Stimulated activated CD4-positive, alpha-beta T cell treated with anti-CD3 and anti-CD28 coated beads, Interleukin-4, amount 100 ng/mL, for 4 hours (primary cell): ENCODE data around the gene ALDH2.
"Not testable (repeated sequence)": the region's sequence is repeated elsewhere in the genome, so short reads cannot be mapped to it uniquely, and the experiment has no call there.

Experiments used
- DNase-seq, 2 experiments: peaks; one replicate each; pipeline ENCODE4 v3.0.0-alpha.2; 2020

ALDH2 gene

DNA sequence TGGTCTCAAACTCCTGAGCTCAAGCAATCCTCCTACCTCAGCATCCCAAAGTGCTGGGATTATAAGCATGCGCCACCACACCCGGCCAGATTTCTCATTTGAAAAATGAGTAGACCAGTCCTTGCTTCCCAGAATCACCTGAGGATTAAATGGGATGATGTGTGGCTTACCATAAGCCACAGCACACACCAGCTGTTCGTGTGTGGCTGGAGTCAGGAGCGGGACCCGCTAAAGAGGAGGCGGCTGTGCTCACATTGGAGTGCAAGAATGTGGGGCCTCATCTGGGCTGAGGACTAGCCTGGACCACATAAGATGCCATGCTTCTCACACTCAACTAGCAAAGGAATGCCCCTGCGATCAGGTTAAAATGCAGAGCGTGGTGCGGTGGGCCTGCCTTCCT, 6.7 kb upstream of the ALDH2 start:
- DNase-seq, result no peak

GRCh38 chr12:111761099-111761498, 5.6 kb upstream of the ALDH2 start:
- no peak for DNase-seq

DNA sequence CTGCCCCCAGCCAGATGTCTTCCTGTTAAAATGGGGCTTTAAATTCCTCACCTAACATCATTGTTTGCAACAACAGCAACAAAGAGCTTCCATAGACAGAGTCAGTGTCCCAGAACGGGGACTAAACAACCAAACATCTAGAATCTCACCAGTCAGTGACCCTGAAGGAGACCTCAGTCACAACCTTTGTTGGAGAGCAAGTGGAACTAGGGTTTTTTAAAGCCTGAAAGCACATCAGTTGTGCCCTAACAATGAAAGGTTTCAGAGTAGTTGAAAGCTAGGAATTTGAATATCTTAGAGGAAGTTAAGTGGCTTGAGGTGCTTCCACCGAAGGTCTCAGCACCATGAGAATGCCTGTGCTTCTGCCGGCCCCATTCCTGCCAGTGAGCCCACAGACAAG, 5.0 kb upstream of the ALDH2 start:
- DNase-seq, result no peak

- not testable (repeated sequence) for DNase-seq
Measured at GRCh38 chr12:111763552-111763951, 3.2 kb upstream of the ALDH2 start.

DNA sequence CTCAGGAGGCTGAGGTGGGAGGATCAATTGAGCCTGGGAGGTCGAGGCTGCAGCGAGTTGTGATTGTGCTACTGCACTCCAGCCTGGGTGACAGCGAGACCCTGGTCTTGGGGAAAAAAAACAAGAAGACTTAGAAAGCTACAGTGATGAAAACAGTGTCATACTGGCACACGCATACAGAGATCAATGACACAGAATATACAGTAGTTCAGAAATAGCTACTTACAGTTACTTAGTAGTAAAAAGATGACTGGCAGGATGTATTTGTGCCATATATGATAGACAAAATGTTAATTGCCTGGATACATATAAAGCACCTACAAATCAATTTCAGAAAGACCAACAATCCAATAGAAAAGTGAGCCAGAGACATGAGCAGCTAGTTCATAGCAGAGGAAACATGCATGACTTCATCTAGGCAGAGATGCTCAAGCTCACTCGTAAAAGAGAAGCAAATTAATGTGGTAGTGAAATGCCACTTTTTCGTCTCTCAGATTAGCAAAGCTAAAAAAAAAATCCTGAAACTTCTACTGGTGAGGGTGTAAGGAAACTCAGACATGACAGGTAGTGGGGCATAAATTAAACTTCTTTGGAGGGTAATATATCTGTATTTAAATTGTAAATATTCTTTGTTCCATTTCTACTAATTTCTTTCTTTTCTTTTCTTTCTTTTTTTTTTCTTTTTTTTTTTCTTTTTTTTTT, 2.5 kb upstream of the ALDH2 start:
- DNase-seq, result no peak

GRCh38 chr12:111767362-111768158, 827 bp downstream of the ALDH2 start:
- no peak for DNase-seq

DNA sequence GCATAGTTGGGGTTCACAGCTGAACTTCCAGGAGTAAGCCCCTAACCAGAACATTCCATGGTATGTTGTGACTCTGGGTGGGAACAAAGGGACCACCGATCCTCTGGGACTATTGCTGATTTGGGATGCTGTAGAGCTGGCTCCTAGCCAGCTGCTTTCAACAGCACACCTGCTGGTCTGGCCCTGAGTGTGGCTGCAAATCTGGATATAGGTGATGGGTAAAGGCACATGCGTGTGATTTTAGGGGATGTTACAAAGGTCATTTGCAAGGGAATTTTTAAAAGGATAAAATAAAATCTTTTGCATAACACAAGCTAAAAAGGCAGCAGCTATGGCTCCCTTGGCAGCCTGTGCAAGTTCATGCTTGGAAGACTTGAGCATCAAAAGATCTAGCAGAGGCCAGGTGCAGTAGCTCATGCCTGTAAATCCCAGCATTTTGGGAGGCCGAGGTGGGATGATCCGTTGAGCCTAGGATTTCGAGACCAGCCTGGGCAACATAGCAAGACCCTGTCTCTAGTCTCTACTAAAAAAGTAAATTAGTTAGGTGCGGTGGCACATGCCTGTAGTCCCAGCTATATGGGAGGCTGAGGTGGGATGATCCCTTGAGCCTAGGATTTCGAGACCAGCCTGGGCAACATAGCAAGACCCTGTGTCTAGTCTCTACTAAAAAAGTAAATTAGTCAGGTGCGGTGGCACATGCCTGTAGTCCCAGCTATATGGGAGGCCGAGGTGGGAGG, 1.6 kb downstream of the ALDH2 start:
- DNase-seq, result no peak

DNA sequence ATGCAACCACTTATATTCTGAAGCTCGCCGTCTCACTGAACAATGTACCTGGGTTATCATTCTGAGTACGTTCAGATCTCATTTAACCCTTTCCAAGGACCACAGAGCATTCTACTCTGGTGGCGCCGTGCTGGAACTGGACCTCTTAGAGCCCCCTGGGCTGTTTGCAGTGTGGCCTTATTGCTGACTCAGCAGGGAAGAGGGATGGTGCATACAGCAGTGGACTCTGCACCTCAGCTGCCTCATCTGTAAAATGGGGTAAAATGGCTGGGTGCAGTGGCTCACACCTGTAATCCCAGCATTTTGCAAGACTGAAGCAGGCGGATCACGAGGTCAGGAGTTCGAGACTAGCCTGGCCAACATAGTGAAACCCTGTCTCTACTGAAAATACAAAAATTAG, 2.9 kb downstream of the ALDH2 start:
- DNase-seq, result no peak

DNA sequence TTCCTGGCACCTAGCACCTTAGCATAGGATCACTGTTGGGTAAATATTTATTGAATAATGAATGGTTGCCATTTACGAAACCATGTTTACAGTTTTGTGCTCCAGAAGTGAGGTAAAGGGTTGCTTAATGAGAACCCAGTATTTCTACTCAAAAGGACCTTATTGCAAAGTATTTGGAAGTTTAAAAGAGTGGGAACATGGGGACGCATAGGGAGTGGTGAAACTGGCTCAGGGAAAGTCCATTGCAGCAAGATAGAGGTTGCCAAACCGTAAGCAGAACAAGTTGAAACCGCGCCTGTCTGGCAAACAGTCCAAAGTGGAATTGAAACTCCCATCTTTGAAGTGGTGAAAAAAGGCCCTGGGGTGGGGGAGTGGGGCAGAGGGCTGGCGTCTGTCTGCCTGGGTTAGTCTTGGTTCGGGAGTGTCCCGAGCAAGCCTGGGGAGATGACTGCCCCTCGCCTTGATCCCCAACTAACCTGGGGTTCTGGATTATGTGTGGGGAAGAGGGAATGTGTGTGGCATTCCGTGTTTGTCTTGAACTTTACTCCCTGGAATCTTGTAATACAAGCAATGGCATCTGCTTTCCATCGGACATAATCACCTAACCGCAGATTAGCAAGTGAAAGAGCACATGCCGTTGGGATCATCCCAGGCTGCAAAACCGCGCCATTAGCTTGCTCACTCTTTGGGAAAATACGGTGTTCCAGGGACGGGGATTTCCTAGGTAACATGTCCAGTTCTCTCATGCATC, 7.2 kb downstream of the ALDH2 start:
- no peak for DNase-seq

DNA sequence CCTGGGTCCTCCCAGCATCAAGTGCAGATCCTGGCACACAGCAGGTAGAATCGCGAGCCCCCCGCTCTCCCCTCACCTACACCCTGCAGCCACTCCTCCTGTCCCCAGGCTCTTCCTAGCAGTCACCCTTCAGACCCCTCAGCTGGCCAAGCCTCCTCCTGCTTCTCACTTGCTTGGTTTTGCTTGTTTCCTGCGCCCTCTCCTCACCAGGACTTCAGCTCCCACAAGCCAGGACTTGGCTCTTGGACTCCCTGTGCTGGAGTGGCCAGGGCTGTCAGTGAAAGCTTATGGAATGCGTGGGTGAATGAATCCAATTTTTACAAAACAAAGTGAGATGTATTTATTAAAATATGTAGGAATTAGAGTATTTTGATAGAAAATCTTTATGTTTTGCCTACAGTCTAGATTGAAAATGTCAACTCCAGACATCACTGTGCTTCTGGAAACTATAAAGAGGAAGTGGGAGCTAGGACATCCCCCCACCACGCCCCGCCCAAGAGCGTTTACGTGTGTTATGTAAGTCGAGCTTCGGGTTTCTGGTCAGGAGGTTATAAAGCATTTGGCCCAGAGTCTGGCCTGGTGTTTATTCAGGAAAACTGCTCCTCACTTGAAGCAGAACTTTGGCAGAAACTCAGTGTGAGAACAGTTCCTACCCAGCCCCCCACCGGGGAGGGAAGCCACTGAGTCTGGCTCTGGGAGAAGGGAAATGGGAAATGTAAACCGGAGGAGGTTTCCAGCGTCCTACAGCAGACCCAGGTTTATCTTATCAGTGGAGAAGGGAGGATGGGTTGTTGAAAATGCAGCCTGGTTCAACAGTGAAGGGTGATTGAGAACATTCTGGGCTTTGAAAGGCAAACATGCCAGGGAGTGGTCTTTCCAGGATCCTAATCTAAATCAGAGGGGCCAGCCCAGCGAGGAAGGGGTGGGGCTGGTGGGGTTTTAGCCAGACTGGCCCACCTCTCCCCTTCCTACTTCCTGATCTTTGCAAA, 8.8 kb downstream of the ALDH2 start:
- no peak for DNase-seq

- DNase-seq, result no peak
Measured at GRCh38 chr12:111776836-111777344, 10.2 kb downstream of the ALDH2 start.

- no peak for DNase-seq
Measured at GRCh38 chr12:111777345-111778045, 10.8 kb downstream of the ALDH2 start.

DNA sequence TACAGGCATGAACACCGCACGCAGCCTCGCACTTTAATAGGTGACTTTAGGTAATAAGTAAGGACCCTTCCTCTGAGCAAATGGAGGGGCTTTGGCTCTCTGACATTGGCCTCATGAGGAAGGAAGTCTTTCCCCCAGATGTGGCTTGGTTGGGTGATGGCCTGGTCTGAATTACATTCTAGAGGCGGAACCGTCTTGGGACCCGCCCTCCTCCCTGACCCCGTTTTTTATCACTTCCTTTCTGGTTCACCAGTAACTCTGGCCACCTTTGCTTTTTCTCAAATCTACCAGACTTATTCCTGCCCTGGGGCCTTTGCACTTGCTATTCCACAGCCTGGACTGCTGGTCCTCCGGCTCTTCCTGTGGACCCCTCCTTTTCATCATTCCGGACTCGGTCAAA, 13.4 kb downstream of the ALDH2 start:
- DNase-seq, result no peak

GRCh38 chr12:111780615-111781014, 13.9 kb downstream of the ALDH2 start:
- no peak for DNase-seq

GRCh38 chr12:111781085-111781658, 14.4 kb downstream of the ALDH2 start:
- no peak for DNase-seq

DNA sequence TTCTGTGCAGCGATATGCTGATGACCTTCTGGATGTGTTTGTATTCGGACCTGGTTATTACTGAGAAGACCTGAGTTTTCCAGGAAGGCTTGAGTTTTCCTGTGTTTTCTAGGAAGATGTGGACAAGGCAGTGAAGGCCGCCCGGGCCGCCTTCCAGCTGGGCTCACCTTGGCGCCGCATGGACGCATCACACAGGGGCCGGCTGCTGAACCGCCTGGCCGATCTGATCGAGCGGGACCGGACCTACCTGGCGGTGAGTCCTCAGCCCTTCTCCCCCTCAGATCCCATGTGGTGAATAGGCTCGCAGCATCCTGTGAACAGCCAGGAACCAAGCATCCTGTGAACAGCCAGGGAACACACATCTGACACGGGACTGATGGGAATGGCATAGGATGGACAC, 16.3 kb downstream of the ALDH2 start:
- no peak for DNase-seq

- DNase-seq, result no peak
Measured at GRCh38 chr12:111784953-111785352, 18.2 kb downstream of the ALDH2 start.

DNA sequence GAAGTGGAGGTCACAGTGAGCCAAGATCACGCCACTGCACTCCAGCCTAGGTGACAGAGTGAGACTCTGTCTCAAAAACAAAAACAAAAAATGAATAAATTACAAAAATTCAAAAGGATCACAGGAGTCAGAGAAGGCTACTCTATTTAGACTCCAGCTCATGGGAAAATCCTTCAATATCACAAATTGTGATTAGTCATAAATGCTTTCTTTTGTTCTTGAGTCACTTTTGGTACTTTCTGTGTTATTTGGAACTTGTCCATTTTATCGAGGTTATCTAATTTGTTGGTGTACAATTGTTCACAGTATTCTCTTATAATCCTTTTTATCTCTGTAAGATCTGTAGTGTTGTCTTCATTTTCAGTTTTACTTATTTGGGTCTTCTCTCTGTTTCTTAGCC, 18.9 kb downstream of the ALDH2 start:
- no peak for DNase-seq

GRCh38 chr12:111788178-111788654, 21.5 kb downstream of the ALDH2 start:
- DNase-seq, result no peak

GRCh38 chr12:111789779-111790178, 23.0 kb downstream of the ALDH2 start:
- DNase-seq, result no peak
